Activated CD4-positive, alpha-beta T cell treated with anti-CD3 and anti-CD28 coated beads for 36 hours (primary cell): Measurements from ENCODE around the gene ATL2. TPM values are rescaled to one million over a fixed set of nuclear protein-coding genes. Genes with fewer than 3 reads are reported as not detected.

Experiments used
- ATAC-seq: fragments of 200-7000 bp; cut with Tn5 transposase; one replicate; pipeline ENCODE4 v1.10.0; 2021; ENCODE audit warnings: mild to moderate bottlenecking, moderate library complexity
- CTCF ChIA-PET: fragments of 350-600 bp; sonication (Branson Sonifier 250); formaldehyde crosslinking; loops from one replicate; lab custom pipeline; 2021; ENCODE audit warnings: antibody characterized with exemption; lab: Charles Lee
- POLR2A ChIA-PET: fragments of 350-600 bp; sonication (Branson Sonifier 250); formaldehyde crosslinking; loops from one replicate; lab custom pipeline; 2021; ENCODE audit warnings: antibody characterized with exemption, inconsistent platforms; lab: Charles Lee
- DNase-seq: peaks from one replicate; pipeline ENCODE4 v3.0.0-alpha.2; 2020
- H3K27ac Mint-ChIP-seq: one replicate; pipeline ENCODE4 v1.8.0; 2021; ENCODE audit warnings: mixed read lengths
- H3K27me3 Mint-ChIP-seq: one replicate; pipeline ENCODE4 v1.8.0; 2021; ENCODE audit warnings: mixed read lengths
- H3K36me3 Mint-ChIP-seq: one replicate; pipeline ENCODE4 v1.8.0; 2021; ENCODE audit warnings: low read depth, mixed read lengths
- H3K4me1 Mint-ChIP-seq: one replicate; pipeline ENCODE4 v1.8.0; 2021; ENCODE audit warnings: mixed read lengths
- H3K4me3 Mint-ChIP-seq: one replicate; pipeline ENCODE4 v1.8.0; 2021; ENCODE audit warnings: mild to moderate bottlenecking, moderate library complexity, mixed read lengths
- H3K9me3 Mint-ChIP-seq: one replicate; pipeline ENCODE4 v1.8.0; 2021; ENCODE audit warnings: low read depth, mixed read lengths
- intact Hi-C, 2 experiments: fragments of 100-400 bp; cut with DNase I in 1 of 2; cut with micrococcal nuclease in 1 of 2; formaldehyde crosslinking; loops; one replicate each; pipeline versions ENCODE4 v1.14.2 to v1.15.1; 2022 to 2024; cut with DNase I, micrococcal nuclease
- total RNA-seq, 2 experiments: library from RNA; stranded (reverse); gene quantifications; one replicate each; pipeline ENCODE4 v1.2.3, GENCODE V29; 2021

The ATL2 gene
- total RNA-seq, 2 experiments from 2014 or later, result 29.9 to 50.3 TPM

- H3K4me3 Mint-ChIP-seq, result no peak overlapping the region
- DNase-seq (no peak), ATAC-seq (no peak)
- POLR2A ChIA-PET, result no interaction called here
- H3K4me1 Mint-ChIP-seq, result no peaks in the 10 kb centered on the region
- no peak overlapping the region for H3K27ac Mint-ChIP-seq
- peaks cover 2% of the 10 kb centered on the region for H3K27me3 Mint-ChIP-seq
- H3K36me3 Mint-ChIP-seq, result no peaks in the 10 kb centered on the region
- no peaks in the 10 kb centered on the region for H3K9me3 Mint-ChIP-seq
- intact Hi-C loops, result no loop called here
- CTCF ChIA-PET, result interaction anchor here (0.7 to 1.5 kb wide), 2 partner anchors 29 to 728 kb away, joined by 3 to 6 read pairs; no protein-coding TSS in a partner anchor
These were observed 131.9 kb downstream of the ATL2 start for GRCh38 chr2:38245114-38245641.

- Mint-ChIP-seq H3K9me3 (no peaks in the 10 kb centered on the region), H3K27me3 (peaks cover 2% of the 10 kb centered on the region), H3K27ac (no peak overlapping the region), H3K36me3 (no peaks in the 10 kb centered on the region), H3K4me3 (no peak overlapping the region), H3K4me1 (no peaks in the 10 kb centered on the region)
- CTCF ChIA-PET, result no interaction called here
- intact Hi-C loops, result no loop called here
- ATAC-seq, result no peak
- no peak for DNase-seq
- POLR2A ChIA-PET, result no interaction called here
These were observed 132.8 kb downstream of the ATL2 start for GRCh38 chr2:38244301-38244700.

Other genes starting within 250 kb of the ATL2 start
- 10 to 100 TPM; 53.5 to 59.8 TPM for gene HNRNPLL, start 225.7 kb upstream of the ATL2 start, total RNA-seq